BLaER1 (cell line): ENCODE results near the gene PNCK.

Source experiments
- H3K27ac ChIP-seq: shearing (Covaris generic); formaldehyde crosslinking; 2 replicates; pipeline ENCODE4 v1.8.1; 2022
- H3K27me3 ChIP-seq: shearing (Covaris generic); formaldehyde crosslinking; 2 replicates; pipeline ENCODE4 v1.8.1; 2022
- H3K36me3 ChIP-seq: shearing (Covaris generic); formaldehyde crosslinking; 2 replicates; pipeline ENCODE4 v1.8.1; 2022
- H3K4me1 ChIP-seq: shearing (Covaris generic); formaldehyde crosslinking; 2 replicates; pipeline ENCODE4 v1.8.1; 2022
- H3K4me2 ChIP-seq: shearing (Covaris generic); formaldehyde crosslinking; 2 replicates; pipeline ENCODE4 v1.8.1; 2022
- H3K4me3 ChIP-seq: shearing (Covaris generic); formaldehyde crosslinking; 2 replicates; pipeline ENCODE4 v1.8.1; 2022
- H3K9ac ChIP-seq: shearing (Covaris generic); formaldehyde crosslinking; 2 replicates; pipeline ENCODE4 v1.8.1; 2022
- H3K9me3 ChIP-seq: shearing (Covaris generic); formaldehyde crosslinking; 2 replicates; pipeline ENCODE4 v1.8.1; 2022
- H4K20me1 ChIP-seq: shearing (Covaris generic); formaldehyde crosslinking; 2 replicates; pipeline ENCODE4 v1.8.1; 2022
- Cebpa-rat ChIP-seq: shearing (Covaris generic); IDR thresholded peaks from 2 replicates; pipeline ENCODE4 v1.8.1; 2022

PNCK gene

GRCh38 chrX:153634832-153635231 lies 38.8 kb downstream of the PNCK start:
- no peak overlapping the region for H3K4me3 ChIP-seq
- H3K4me1 ChIP-seq: peaks cover 46% of the 10 kb centered on the region
- no peak overlapping the region for H3K9ac ChIP-seq
- no peaks in the 10 kb centered on the region for H3K36me3 ChIP-seq
- H3K9me3 ChIP-seq: peaks cover 18% of the 10 kb centered on the region
- H3K27me3 ChIP-seq: peaks cover 78% of the 10 kb centered on the region
- H3K4me2 ChIP-seq: no peak overlapping the region
- no peak for TF ChIP-seq Cebpa-rat
- no peak overlapping the region for H3K27ac ChIP-seq
- peaks cover 19% of the 10 kb centered on the region; the same call in 1 of the 2 replicates for H4K20me1 ChIP-seq

- Histone ChIP-seq H3K27me3 (peaks cover 84% of the 10 kb centered on the region), H3K9me3 (peaks cover 18% of the 10 kb centered on the region), H3K4me1 (peaks cover 40% of the 10 kb centered on the region), H3K36me3 (no peaks in the 10 kb centered on the region), H3K4me2 (no peak overlapping the region), H4K20me1 (peaks cover 19% of the 10 kb centered on the region; the same call in 1 of the 2 replicates), H3K9ac (no peak overlapping the region), H3K27ac (no peak overlapping the region), H3K4me3 (no peak overlapping the region)
- TF ChIP-seq Cebpa-rat: no peak
These were observed 39.4 kb downstream of the PNCK start for GRCh38 chrX:153634236-153634635.

GRCh38 chrX:153633607-153634180 lies 39.9 kb downstream of the PNCK start:
- Histone ChIP-seq H3K27ac (no peak overlapping the region), H3K36me3 (no peaks in the 10 kb centered on the region), H3K4me2 (no peak overlapping the region), H4K20me1 (peaks cover 16% of the 10 kb centered on the region; the same call in 1 of the 2 replicates), H3K27me3 (peaks cover 89% of the 10 kb centered on the region), H3K9me3 (peaks cover 18% of the 10 kb centered on the region), H3K9ac (no peak overlapping the region), H3K4me3 (no peak overlapping the region), H3K4me1 (peaks cover 39% of the 10 kb centered on the region)
- no peak for TF ChIP-seq Cebpa-rat

GRCh38 chrX:153633048-153633447 lies 40.6 kb downstream of the PNCK start:
- peaks cover 18% of the 10 kb centered on the region for H3K9me3 ChIP-seq
- H3K4me2 ChIP-seq: no peak overlapping the region
- no peak overlapping the region for H3K9ac ChIP-seq
- peaks cover 39% of the 10 kb centered on the region for H3K4me1 ChIP-seq
- H3K36me3 ChIP-seq: no peaks in the 10 kb centered on the region
- H3K27me3 ChIP-seq: peaks cover 95% of the 10 kb centered on the region
- H4K20me1 ChIP-seq: peaks cover 10% of the 10 kb centered on the region; the same call in 1 of the 2 replicates
- TF ChIP-seq Cebpa-rat: no peak
- no peak overlapping the region for H3K4me3 ChIP-seq
- no peak overlapping the region for H3K27ac ChIP-seq

- Histone ChIP-seq H3K4me2 (no peak overlapping the region), H3K27ac (no peak overlapping the region), H4K20me1 (peaks cover 6% of the 10 kb centered on the region; the same call in 1 of the 2 replicates), H3K4me1 (peaks cover 39% of the 10 kb centered on the region), H3K9ac (no peak overlapping the region), H3K4me3 (no peak overlapping the region), H3K27me3 (peaks cover 97% of the 10 kb centered on the region), H3K9me3 (peaks cover 18% of the 10 kb centered on the region), H3K36me3 (no peaks in the 10 kb centered on the region)
- no peak for TF ChIP-seq Cebpa-rat
These were observed 41.0 kb downstream of the PNCK start for GRCh38 chrX:153632595-153632946.

GRCh38 chrX:153631907-153632594 lies 41.6 kb downstream of the PNCK start:
- Histone ChIP-seq H3K4me1 (peaks cover 37% of the 10 kb centered on the region), H3K9me3 (peaks cover 18% of the 10 kb centered on the region), H3K27me3 (peaks cover 97% of the 10 kb centered on the region), H3K9ac (no peak overlapping the region), H4K20me1 (peaks cover 6% of the 10 kb centered on the region; the same call in 1 of the 2 replicates), H3K36me3 (no peaks in the 10 kb centered on the region), H3K4me3 (no peak overlapping the region), H3K4me2 (no peak overlapping the region), H3K27ac (no peak overlapping the region)
- TF ChIP-seq Cebpa-rat: no peak

GRCh38 chrX:153631346-153631745 lies 42.3 kb downstream of the PNCK start:
- no peak for TF ChIP-seq Cebpa-rat
- Histone ChIP-seq H3K9ac (no peak overlapping the region), H3K4me3 (no peak overlapping the region), H3K4me2 (no peak overlapping the region), H3K27me3 (peaks cover 92% of the 10 kb centered on the region), H4K20me1 (no peaks in the 10 kb centered on the region; the same call in 1 of the 2 replicates), H3K9me3 (peaks cover 18% of the 10 kb centered on the region), H3K27ac (no peak overlapping the region), H3K4me1 (peaks cover 30% of the 10 kb centered on the region), H3K36me3 (no peaks in the 10 kb centered on the region)

- TF ChIP-seq Cebpa-rat: no peak
- Histone ChIP-seq H3K4me2 (peak overlapping the region; percentile 57), H3K4me1 (peaks cover 28% of the 10 kb centered on the region), H3K9ac (no peak overlapping the region), H4K20me1 (no peaks in the 10 kb centered on the region; the same call in 1 of the 2 replicates), H3K27me3 (peaks cover 88% of the 10 kb centered on the region), H3K4me3 (no peak overlapping the region), H3K27ac (no peak overlapping the region), H3K36me3 (no peaks in the 10 kb centered on the region), H3K9me3 (peaks cover 18% of the 10 kb centered on the region)
These were observed 44.9 kb downstream of the PNCK start for GRCh38 chrX:153628665-153629064.

GRCh38 chrX:153628129-153628528 lies 45.5 kb downstream of the PNCK start:
- peaks cover 33% of the 10 kb centered on the region for H3K4me1 ChIP-seq
- H3K9me3 ChIP-seq: peaks cover 18% of the 10 kb centered on the region
- H3K27ac ChIP-seq: no peak overlapping the region
- H3K4me2 ChIP-seq: peak overlapping the region; percentile 57
- H4K20me1 ChIP-seq: no peaks in the 10 kb centered on the region; the same call in 1 of the 2 replicates
- H3K36me3 ChIP-seq: no peaks in the 10 kb centered on the region
- no peak overlapping the region for H3K4me3 ChIP-seq
- H3K27me3 ChIP-seq: peaks cover 89% of the 10 kb centered on the region
- no peak for TF ChIP-seq Cebpa-rat
- no peak overlapping the region for H3K9ac ChIP-seq

- H3K36me3 ChIP-seq: no peaks in the 10 kb centered on the region
- peak overlapping the region; percentile 57 for H3K4me2 ChIP-seq
- 0 out of 2 replicates have a peak overlapping the region, but pooled peaks have one; percentile 9 for H3K27ac ChIP-seq
- peaks cover 89% of the 10 kb centered on the region for H3K27me3 ChIP-seq
- H3K9me3 ChIP-seq: peaks cover 17% of the 10 kb centered on the region
- no peak overlapping the region for H3K9ac ChIP-seq
- H4K20me1 ChIP-seq: no peaks in the 10 kb centered on the region; the same call in 1 of the 2 replicates
- no peak overlapping the region for H3K4me3 ChIP-seq
- no peak for TF ChIP-seq Cebpa-rat
- peaks cover 38% of the 10 kb centered on the region for H3K4me1 ChIP-seq
These were observed 45.9 kb downstream of the PNCK start for GRCh38 chrX:153627675-153628111.
